Retina (tissue), 1 donor: ENCODE results near the gene PPP1CA.

Experiments used
- DNase-seq: peaks from one replicate; pipeline ENCODE4 v3.0.0-alpha.2; 2016

Gene PPP1CA

GRCh38 chr11:67349036-67349435 lies 52.6 kb downstream of the PPP1CA start:
- no peak for DNase-seq
